NCI-H187 treated with DMSO at 0.1 percent for 48 hours (cell line): ENCODE results near the gene HDDC3.
"Not testable (repeated sequence)": the region's sequence is repeated elsewhere in the genome, so short reads cannot be mapped to it uniquely, and the experiment has no call there.

Source experiments
- DNase-seq: peaks from one replicate; lab custom pipeline; 2025; lab: John Stamatoyannopoulos, UW

The HDDC3 gene

DNA sequence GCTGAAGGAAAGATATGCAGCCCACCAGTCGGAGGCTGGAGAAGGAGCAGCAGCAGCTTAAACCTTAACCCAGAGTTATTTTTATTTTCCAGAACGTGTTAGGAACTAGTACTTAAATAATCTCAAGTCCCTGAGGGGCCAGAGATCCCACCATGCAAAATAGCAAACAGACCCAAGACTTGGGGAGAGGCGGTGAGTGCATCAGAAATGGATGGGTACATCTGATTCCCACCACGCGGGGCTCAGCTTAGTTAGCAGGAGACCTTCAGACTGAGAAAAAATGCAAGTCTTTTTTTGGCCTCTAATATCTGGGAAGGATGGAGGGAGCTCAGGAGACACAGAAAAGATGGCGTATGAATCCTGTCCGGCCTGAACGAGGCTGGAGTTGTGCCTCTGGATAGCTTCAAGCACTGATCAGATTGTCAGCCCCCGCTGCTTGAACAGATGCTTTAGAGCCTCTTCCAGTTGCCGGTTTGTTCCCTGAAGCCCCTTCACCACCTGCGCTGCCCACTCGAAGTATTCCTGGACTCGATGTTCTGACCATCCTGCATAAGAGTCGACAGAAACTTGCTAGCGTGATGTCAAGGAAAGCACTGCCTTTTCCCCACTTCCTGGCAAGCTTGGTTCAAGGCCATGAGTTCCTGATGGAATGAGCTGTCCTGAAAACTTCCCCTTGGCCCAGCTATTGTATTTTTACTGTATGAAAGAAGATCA, 1.3 kb downstream of the HDDC3 start:
- no peak for DNase-seq

DNA sequence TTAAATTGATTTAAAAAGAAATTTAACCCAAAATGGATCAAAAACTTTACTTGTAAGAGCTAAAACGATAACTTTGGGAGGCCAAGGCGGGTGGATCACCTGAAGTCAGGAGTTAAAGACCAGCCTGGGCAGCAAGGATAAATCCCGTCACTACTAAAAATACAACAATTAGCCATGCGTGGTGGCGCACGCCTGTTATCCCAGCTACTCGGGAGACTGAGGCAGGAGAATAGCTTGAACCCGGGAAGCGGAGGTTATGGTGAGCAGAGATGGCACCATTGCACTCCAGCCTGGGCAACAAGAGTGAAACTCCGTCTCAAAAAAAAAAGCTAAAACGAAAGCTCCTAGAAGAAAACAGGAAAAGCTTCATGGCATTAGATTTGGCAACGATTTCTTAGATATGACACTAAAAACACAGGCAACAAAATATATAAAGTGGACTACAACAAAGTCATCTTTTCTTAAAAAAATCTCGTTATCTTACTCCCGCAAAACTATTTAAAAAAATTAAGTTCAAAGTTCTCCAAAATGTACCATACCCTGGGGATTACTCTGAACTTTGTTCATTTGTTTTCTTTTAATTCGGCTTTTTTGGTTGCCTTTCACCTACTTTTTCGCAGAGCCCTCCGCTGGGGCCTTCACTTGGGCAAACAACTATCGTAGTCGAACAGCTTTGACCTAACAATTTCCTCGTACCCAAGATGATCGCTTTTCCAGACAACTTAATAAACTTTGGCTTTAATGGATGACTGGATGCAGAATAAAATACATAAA, 2.9 kb downstream of the HDDC3 start:
- DNase-seq = no peak

DNA sequence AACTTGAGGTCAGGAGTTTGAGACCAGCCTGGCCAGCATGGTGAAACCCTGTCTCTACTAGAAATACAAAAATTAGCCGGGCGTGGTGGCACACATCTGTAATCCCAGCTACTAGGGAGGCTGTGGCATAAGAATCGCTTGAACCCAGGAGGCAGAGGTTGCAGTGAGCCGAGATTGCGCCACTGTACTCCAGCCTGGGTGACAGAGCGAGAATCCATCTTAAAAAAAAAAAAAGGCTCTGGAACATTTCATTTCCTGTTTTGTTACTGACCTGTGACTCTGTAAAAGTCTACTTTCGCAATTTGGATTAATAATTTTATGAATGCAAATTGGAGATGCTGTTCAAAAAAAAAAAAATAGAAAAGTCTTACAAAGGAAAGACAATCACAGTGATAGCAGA, 4.2 kb downstream of the HDDC3 start:
- DNase-seq = not testable (repeated sequence)

DNA sequence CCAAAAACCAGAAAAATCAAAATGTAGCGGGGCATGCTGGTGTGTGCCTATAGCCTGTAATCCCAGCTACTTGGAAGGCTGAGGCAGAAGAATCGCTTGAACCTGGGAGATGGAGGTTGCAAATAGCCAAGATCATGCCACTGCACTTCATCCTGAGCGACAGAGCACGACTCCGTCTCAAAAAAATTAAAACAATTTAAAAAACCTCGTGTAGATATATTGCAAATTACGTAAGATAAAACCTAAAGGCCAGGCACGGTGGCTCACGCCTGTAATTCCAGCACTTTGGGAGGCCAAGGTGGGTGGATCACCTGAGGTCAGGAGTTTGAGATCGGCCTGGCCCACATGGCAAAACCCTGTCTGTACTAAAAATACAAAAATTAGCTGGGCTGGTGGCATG, 5.6 kb downstream of the HDDC3 start:
- not testable (repeated sequence) for DNase-seq

DNA sequence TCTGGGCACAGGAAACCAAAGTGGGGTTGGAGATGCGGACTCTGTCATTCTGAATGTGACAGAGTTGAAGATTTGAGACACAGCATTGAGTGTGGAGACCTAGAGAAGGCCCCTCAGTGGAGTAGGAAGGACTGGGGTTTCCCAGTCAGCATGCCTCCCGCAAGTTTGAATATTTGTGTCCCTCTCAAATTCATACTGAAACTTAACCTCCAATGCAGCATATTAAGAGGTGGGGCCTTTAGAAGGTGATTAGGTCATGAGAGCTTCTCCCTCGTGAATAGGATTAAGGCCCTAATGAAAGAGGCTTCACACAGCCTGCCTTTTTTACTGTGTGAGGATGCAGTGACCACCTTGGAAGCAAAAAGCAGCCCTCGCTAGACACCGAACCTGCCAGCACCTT, 8.0 kb downstream of the HDDC3 start:
- DNase-seq = no peak

DNA sequence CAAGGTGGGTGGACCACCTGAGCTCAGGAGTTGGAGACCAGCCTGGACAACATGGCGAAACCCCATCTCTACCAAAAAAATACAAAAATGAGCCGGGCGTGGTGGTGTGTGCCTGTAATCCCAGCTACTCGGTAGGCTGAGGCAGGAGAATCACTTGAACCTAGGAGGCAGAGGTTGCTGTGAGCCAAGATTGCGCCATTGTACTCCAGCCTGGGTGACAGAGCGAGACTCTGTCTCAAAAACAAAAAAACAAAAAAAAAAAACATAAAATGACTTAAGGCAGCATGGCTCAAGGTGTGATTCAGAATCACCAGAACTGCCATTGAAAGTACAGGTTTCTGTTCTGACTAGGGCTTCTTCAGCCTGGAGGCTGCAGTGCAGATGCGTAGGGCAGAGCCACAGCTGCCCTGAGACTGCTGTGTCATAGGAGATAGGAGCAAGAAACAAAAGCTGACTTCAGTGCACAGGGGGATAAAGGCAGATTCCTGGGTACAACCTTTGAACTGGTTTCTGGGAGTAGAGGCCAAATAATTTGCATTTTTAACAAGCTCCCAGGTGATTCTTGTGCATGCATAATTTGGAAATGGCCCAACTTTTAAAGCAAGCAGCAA, 9.5 kb downstream of the HDDC3 start:
- DNase-seq = not testable (repeated sequence)

DNA sequence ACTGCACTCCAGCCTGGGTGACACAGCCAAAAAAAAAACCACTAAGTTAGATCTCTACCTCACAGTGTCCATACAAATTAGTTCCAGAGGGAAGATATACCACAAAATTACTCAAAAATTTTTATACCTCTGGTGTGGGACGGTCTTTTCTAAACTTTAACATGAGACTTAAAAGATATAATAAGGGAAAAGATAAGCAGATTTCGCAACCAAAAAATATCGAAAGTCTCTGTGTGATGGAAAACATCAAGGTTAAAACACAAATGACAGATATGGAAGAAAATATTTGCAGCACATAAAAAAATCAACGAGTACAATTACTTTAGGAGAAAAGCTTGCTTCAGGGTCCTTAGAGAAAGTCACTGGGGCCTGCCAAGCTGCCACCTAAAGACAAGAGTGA, 10.5 kb downstream of the HDDC3 start:
- no peak for DNase-seq

DNA sequence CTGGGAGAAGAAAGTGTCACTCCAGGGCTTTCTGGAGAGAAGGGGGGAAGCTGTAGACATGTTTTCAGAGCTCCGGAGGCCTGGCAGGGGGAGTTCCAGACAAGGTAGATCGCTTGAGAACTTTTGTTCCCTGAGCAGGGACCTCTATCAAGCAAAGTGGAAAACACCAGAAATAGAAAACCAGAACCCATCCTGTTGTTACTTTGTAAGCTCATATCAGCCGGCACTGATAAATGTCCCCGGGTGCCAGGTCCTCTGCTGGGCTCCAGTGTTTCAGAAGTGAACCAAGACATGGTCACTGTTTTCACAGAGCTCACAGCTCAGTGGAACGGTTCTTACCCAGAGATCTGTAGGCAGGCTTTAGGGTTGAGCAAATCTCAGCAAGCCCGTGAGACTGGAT, 13.5 kb downstream of the HDDC3 start:
- no peak for DNase-seq

DNA sequence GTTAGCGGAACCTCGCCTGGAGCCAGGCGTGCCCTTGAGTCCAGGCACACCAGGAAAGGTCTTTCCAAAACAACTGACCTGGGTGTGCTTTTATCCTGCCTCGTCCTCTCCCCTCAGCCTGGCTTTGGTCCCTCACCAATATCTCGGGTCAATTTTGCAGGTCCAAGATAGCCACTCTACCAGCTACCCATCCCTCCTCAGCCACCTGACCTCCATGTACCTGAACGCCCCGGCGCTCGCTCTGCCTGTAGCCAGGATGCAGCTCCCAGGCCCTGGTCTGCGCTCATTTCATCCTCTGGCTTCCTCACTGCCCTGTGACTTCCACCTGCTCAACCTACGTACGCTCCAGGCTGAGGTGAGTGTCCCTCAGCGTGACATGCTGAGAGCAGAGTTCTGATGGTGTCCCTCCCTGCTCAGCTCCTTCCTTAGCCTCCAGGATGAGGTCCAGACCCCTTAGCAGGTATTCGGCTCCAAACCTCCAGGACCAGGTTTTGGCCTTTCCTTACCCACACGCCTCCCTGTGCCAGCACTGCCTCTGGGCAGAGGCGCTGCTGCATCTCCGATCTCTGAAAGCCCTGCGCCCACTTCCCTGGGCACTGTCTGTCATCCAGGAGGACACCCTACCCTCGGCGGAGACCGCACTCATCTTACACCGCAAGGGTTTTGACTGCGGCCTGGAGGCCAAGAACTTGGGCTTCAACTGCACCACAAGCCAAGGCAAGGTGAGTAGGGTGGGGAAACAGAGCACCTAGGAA, 14.1 kb downstream of the HDDC3 start:
- no peak for DNase-seq

DNA sequence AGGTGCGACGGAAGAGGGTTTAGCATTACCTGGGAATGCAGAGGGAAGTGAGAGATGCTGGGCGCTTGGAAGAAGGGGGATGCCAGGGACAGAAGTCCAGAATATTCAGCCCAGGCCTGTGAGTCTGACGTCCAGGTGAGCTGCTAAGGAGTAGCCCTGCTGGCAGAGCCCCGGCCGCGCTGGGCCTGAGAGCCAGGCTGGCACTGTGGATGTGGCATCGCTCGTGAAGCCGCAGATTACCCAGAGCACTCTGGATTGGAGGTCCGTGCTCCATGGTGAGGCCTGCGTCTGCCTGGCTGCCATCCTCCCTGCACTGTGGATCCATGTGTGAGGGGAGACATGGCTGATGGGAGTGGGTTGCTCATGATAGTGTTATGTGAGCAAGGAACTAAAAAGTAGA, 14.8 kb downstream of the HDDC3 start:
- DNase-seq = no peak

DNA sequence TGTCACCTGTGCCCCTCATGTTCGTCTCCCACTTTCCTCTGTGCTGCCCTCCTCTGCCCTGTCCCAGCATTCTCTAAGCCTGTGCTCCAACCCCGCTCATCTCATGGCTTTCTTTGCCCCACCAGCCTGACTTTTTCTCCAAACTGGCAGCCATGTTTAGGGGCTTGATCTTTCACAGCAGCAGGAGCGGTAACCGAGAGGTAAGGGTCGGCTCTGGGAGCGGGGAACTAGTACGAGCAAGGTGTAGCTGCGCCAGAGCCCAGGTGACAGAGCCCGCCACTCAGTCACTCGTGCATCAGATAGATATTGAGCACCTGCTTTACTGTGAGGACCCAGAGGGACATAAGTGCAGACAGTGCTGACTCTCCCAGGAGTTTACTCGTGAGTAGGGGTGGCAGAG, 15.9 kb downstream of the HDDC3 start:
- no peak for DNase-seq

DNA sequence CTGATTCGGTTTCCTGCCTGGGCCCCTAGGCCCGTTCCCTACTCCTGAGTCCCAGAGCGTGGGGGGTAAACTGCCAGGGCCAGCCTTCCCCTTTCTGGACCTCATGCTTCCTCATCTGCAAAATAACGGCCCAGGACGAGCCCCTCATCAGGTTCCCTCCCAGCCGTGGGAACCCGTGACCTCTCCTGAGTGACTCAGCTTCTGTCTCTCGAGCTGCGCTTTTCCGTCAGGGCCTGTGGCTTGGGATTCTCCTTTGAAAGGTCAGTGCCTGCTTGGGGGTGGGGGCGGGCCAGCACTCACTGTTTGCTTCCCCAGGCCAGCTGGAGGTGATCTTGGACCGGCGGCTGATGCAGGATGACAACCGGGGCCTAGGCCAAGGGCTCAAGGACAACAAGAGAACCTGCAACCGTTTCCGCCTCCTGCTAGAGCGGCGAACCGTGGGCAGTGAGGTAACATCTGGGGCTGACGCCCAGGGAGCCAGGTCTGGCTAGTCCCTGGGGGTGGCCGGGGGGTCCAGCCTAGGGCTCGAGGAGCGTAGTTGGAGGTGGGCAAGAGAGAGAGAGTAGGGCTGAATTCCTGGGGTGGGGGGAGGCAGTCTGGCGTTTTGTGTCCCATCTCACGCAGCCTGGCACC, 16.4 kb downstream of the HDDC3 start:
- no peak for DNase-seq

DNA sequence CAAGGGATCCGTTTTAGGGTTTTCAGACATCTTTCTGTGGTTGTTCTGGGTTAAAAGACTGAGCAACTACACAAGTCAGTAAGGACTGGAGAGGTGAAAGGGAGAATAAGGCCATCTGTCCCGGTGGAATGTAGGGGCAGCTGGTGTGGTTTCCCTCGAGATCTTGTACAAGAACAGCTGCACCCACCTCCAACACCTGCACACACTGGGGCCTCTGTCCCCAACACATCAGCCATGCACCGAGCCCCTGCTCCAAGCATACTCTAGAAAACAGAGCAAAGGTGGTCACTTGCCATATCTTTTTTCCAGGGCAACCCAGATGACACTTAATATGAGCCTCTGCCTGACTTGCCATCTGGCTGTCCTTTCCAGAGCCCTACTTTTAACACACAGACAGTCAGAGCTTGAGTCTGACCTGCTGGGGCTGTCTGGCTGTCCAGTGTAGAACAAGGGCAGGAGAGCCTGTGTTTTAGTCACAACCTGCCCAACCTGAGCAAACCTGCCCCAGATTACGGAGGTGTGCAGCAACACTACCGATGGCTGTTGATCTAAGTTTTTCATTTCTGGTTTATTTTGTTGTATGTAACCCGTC, 17.0 kb downstream of the HDDC3 start:
- no peak for DNase-seq

DNA sequence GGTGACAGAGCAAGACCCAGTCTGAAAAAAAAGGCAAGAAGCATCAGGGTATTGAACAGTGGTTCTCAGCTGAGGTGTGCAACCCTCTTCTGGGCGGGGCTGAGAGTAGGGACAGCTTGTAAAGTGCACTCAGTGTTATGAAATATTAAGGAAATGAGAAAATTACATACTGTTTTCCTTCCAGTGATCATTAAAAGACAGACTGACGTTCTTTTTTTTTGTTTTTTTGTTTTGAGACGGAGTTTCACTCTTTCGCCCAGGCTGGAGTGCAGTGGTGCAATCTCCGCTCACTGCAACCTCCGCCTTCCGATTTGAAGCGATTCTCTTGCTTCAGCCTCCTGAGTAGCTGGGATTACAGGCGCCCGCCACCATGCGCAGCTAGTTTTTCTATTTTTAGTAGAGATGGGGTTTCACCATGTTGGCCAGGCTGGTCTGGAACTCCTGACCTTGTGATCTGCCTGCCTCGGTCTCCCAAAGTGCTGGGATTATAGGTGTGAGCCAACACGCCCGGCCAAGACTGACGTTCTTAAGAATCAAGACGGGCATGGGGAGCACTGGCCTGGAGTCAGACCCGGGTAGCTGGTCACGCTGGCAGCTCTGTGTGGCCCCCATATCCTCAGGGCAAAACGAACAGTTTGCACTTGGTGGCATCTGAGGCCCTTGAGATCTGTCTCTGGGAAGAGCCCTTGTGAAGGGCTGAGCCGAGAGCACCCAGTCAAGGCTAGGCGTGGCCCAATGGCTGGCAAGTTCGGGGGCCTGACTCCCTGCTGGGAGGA, 17.9 kb downstream of the HDDC3 start:
- DNase-seq = no peak

DNA sequence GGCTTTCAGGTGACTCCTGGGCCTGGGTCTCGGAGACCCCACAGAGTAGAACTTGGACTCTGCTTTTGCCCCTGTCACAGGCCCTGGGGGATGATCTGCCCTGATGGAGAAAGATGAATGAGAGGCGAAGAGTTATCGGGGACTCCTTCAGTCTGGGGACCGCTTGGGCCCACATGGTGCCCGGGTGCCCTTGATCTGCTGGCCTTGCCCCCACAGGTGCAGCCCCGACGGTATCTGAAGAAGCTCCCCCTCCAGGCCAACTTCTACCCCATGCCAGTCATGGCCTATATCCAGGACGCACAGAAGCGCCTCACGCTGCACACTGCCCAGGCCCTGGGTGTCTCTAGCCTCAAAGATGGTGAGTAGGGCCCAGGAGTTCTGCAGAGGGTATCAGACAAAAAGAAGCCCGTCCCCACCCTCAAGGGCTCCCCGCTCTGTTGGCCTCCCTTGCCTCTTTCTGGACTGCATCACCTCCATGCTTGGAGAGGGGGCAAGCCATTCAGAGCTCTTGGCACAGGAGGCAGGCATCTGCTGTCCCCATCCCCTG, 18.9 kb downstream of the HDDC3 start:
- DNase-seq = no peak

DNA sequence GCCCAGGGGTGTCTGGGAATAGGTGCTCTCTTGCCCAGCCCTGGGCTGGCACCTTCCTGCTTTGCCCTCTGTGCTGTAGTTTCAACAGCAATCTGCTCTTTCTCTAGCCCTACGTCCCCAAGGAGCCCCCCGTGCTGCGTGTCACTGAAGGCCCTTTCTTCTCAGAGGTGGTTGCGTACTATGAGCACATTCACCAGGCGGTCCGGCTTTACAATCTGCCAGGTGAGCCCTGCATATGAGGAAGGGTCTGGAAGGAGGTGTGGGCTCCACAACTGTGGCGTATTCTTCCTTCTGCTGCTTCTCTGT, 19.6 kb downstream of the HDDC3 start:
- no peak for DNase-seq

DNA sequence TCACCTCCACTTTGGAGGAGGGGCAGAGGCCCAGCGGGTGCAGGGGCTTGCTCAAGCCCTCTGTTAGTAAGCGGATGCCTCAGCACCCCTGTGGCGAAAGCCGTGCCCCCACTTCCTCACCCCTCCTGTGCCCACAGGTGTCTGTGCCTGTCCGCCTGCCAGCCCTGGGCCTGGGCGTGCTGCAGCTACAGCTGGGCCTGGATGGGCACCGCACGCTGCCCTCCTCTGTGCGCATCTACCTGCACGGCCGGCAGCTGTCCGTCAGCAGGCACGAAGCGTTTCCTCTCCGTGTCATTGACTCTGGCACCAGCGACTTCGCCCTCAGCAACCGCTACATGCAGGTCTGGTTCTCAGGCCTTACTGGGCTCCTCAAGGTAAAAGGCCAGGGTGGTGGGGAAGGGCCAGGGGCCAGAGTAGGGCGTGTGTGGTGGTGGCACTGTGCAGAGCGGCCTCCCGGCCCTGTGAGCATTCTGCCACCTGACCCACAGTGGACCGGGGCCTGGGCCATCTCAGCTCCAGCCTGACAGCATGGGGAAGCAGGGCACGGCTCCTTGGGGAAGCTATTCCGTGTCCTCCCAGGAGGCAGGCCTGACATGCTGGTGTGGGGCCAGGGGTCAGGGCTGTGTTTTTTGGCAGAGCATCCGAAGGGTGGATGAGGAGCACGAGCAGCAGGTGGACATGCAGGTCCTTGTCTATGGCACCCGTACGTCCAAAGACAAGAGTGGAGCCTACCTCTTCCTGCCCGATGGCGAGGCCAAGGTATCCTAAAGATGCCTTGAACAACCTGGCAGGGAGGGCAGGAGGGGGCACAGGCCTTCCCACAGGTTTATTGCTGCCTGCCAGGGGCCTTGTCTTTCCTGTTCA, 20.2 kb downstream of the HDDC3 start:
- DNase-seq = no peak

DNA sequence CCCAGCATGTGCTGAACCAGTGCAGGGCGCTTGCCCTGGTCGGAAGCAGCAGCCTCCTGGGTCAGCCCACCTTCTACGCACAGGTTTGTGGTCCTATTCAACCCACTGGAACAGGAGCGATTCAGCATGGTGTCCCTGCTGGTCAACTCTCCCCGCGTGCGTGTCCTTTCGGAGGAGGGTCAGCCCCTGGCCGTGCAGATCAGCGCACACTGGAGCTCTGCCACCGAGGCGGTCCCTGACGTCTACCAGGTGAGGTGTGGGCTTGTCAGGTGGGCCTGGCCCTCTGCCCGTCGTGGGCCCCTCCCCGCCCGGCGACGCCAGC, 21.1 kb downstream of the HDDC3 start:
- DNase-seq = no peak

DNA sequence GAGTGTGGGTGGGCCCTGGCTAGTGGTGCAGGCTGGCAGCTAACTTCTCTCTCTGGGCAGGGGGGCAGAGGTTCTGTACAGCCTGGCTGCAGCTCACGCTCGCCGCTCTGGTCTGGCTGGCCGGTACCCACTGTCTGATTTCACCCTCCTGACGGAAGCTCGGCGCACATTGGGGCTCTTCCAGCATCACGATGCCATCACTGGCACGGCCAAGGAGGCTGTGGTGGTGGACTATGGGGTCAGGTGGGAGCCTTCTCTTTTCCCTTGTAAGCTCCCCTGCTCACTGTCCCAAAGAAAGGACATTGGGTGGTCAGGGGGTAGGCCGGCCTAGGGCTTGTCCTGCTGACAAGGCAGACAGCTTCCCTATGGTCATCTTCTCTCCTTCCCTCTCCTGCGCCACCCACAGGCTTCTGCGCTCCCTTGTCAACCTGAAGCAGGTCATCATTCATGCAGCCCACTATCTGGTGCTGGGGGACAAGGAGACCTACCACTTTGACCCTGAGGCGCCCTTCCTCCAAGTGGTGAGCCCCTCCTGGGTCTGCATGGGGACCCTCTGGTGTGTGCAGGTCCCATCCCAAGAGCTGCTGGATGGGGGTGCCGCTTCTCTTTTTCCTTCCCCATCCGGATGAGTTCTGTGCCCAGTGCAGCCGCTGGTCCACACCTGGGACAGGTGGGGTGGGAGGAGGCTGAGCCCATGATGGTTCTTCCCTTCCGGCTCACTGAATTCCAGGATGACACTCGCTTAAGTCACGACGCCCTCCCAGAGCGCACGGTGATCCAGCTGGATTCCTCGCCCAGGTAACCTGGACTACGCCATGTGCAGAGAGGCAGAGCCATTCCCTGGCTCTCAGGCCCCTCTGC, 21.7 kb downstream of the HDDC3 start:
- no peak for DNase-seq
